GM12874 (cell line): Measurements from ENCODE around the gene DAGLA.

Experiments used
- CTCF ChIP-seq: IDR thresholded peaks from 2 replicates; pipeline ENCODE4 v1.5.1; 2011; ENCODE audit warnings: low read depth, mild to moderate bottlenecking, control low read depth, low read length, moderate library complexity; ENCODE audit not compliant: insufficient read depth

Gene DAGLA

GRCh38 chr11:61749591-61750217, 69.5 kb downstream of the DAGLA start:
- TF ChIP-seq CTCF: no peak

DNA sequence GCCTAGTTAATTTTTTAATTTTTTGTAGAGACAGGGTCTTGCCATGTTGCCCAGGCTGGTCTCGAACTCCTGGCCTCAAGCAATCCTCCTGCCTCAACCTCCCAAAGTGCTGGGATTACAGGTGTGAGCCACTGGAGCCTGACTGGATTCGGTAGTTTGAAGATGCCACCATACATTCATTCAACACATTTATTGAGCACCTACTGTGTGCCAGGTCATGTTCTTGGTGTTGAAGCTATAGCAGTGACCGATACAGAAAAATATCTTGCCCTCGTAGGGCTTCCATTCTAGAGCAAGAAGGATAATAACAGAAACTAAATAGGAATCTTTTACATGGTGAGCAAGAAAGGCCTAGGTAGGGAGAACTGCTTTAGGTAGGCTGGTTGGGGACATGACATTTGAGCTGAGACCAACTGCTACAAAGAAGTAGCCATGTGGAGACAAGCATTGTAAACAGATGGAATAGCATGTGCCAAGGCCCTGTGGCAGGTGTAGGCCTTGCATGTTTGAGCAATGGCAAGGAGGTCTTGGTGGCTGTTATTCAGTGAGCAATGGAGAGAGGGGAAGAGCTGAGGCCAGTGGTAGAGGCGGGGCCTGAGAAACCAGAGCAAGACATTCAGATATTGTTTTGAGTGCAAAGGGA, 70.6 kb downstream of the DAGLA start:
- TF ChIP-seq CTCF: no peak

- no peak for TF ChIP-seq CTCF
These were observed 71.2 kb downstream of the DAGLA start for GRCh38 chr11:61751384-61751783.

GRCh38 chr11:61752117-61752924, 72.1 kb downstream of the DAGLA start, which contains the start of gene MYRF:
TSS of gene MYRF (plus strand) at chr11:61752636. CDS start at chr11:61752745, 109 bp downstream.
- TF ChIP-seq CTCF: peak; percentile 82

DNA sequence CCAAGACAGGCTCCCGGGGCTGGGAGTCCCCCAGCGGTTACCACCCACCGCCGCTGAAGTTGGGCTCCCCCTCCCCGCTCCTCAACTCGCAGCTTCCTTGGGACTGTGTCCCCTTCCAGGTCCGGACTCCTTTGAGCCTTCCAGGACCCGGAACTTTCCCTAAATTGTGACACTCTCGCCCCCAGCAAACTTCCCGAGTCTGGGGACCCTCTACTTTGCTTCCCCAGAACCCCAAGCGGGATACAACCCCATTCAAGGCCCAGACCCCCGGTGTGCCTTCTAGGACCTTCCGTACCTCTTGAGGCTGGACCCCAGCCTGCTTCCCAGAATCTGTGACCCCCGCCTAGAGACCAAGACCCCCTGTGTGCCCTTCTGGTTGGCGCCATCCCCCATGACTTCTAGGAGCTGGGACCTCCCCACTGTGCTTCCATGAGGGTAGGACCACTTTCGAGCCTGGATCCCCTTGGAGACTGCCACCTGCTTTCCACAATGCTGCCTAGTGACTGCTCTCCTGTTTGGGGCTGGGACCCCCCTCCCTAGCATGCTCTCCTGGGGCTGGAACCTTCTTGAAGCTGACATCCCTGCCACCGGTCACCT, 72.8 kb downstream of the DAGLA start:
- TF ChIP-seq CTCF: no peak

DNA sequence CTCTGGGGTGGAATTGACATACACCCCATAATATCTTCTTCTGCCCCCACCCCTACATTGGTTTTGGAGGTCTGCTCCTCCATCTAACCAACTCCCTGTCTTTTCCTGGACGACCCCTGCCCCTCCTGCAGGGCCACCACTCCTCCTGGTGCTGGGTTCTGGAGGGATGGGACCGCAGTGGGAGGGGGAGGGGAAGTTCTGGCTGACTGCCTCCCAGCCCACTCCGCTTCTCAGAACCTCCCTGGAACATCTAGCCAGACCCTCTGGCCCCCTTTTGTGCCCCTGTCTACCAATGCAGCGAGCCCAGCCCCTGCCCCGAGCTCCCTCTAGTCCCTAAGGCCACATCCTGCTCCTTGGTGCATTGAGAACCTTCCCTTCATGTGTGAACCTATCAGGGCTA, 73.5 kb downstream of the DAGLA start:
- no peak for TF ChIP-seq CTCF
